Muscle of leg (tissue), 11 donors: ENCODE data around the gene ST8SIA2. TPM values are rescaled to one million over a fixed set of nuclear protein-coding genes. Genes with fewer than 3 reads are reported as not detected.

Source experiments
- DNase-seq: peaks from one replicate; pipeline ENCODE4 v3.0.0; 2013
- H3K27ac ChIP-seq: one replicate; pipeline ENCODE4 v1.5.1; 2013; ENCODE audit warnings: mild to moderate bottlenecking, low read length, control low read depth
- H3K27me3 ChIP-seq: one replicate; pipeline ENCODE4 v1.6.1; 2013; ENCODE audit warnings: low read length; ENCODE audit not compliant: control insufficient read depth, insufficient read depth
- H3K36me3 ChIP-seq: one replicate; pipeline ENCODE4 v1.6.1; 2013; ENCODE audit warnings: low read length; ENCODE audit not compliant: control insufficient read depth, insufficient read depth
- H3K4me1 ChIP-seq: one replicate; pipeline ENCODE4 v1.6.1; 2013; ENCODE audit warnings: low read length; ENCODE audit not compliant: control insufficient read depth, insufficient read depth
- H3K4me3 ChIP-seq: one replicate; pipeline ENCODE4 v1.5.1; 2013; ENCODE audit warnings: low read length, control low read depth
- H3K9me3 ChIP-seq: replicated peaks from 2 replicates; pipeline ENCODE4 v1.6.1; 2013; ENCODE audit warnings: low read depth, low read length; ENCODE audit not compliant: control insufficient read depth
- WGBS: methylation state at CpG from one replicate; pipeline ENCODE4 v1.1.5; 2013; ENCODE audit warnings: missing lambda C conversion rate; ENCODE audit not compliant: insufficient coverage; 5-methylcytosine and 5-hydroxymethylcytosine counted together
- polyA plus RNA-seq, 8 donors: library from polyadenylated mRNA; unstranded; fragments of 120-200 nt; gene quantifications; one replicate each; pipeline versions ENCODE4 v1.2.1 to v1.2.3, GENCODE V29; 2013; ENCODE audit warnings: inconsistent platforms in 1 of 8, low replicate concordance in 1 of 8; ENCODE audit not compliant: insufficient read length in 8 of 8, insufficient read depth in 1 of 8
- total RNA-seq: library from RNA; stranded (reverse); fragments of 120-200 nt; gene quantifications from one replicate; pipeline ENCODE4 v1.2.4, GENCODE V29; 2013

The ST8SIA2 gene
- total and polyA plus RNA-seq, 9 donors = 9.0 to 19.3 (median 16.9) TPM

- no peak overlapping the region for H3K4me3 ChIP-seq
- H3K27ac ChIP-seq = no peak overlapping the region
- H3K36me3 ChIP-seq = peaks cover 8% of the 10 kb centered on the region
- no peaks in the 10 kb centered on the region for H3K27me3 ChIP-seq
- H3K9me3 ChIP-seq = no peaks in the 10 kb centered on the region
- WGBS = 44% methylated on average over 2 of the region's 3 CpGs
- no peaks in the 10 kb centered on the region for H3K4me1 ChIP-seq
- no peak for DNase-seq
Observed at GRCh38 chr15:92453607-92454006, 59.9 kb downstream of the ST8SIA2 start.

DNA sequence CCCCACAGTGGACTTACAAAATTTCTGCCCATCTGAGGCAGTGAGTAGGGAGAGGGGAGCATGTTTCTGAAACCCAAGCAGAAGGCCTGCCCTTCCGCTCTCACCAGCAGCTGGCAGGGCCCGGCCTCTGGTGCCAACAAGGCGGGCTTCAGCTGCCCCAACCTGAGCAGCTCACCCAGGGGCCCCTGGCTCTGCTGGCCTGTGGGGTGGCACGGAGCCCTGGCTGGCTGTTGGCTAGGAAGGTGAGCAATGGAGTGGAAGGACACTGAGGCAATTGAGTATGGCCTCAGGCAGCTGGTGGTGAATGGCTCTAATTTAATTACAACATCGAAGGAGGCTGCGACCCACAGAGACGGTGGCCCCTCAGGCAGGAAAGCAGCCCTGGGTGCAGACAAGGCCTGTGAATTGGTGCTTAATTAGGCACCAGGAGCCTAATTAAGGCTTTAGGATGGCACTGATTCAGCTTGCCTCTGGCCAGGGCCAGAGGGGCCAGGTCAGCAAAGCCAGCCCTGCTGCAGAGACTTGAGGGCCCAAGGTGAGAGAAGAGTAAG lies 60.9 kb downstream of the ST8SIA2 start:
- DNase-seq = no peak
- Histone ChIP-seq H3K9me3 (no peaks in the 10 kb centered on the region), H3K27ac (no peak overlapping the region), H3K4me1 (no peaks in the 10 kb centered on the region), H3K27me3 (no peaks in the 10 kb centered on the region), H3K4me3 (no peak overlapping the region), H3K36me3 (peaks cover 6% of the 10 kb centered on the region)
- WGBS = 64% methylated on average over 7 of the region's 7 CpGs

GRCh38 chr15:92455271-92455670 lies 61.6 kb downstream of the ST8SIA2 start:
- no peak for DNase-seq
- Histone ChIP-seq H3K27ac (no peak overlapping the region), H3K9me3 (no peaks in the 10 kb centered on the region), H3K36me3 (peaks cover 6% of the 10 kb centered on the region), H3K27me3 (no peaks in the 10 kb centered on the region), H3K4me1 (no peaks in the 10 kb centered on the region), H3K4me3 (no peak overlapping the region)
- no CpG with 5 or more reads among the region's 7 CpGs for WGBS

- Histone ChIP-seq H3K27me3 (no peaks in the 10 kb centered on the region), H3K4me3 (no peak overlapping the region), H3K27ac (no peak overlapping the region), H3K9me3 (no peaks in the 10 kb centered on the region), H3K4me1 (no peaks in the 10 kb centered on the region), H3K36me3 (peaks cover 6% of the 10 kb centered on the region)
- DNase-seq = no peak
- WGBS = 58% methylated on average over 11 of the region's 13 CpGs
Observed at GRCh38 chr15:92457471-92458041, 63.9 kb downstream of the ST8SIA2 start.

DNA sequence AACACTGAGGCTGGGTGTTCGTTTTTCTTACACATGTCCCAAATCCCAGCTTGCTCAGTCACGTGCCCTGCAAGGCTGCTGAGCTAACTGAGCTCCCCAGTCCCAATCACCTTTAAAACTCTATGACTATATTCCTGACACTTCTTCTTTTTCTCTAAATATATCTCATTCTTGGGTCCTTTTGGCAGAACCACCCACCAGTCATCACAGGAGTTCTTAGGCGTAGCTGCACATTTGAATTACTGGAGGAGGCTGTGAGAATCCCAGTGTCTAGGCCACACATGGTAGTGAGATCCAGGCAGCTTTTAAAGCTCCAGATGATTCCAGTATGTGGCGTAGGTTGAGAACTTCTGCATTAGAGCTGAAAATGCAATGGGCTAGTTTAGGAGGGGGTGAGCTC lies 66.3 kb downstream of the ST8SIA2 start:
- H3K27me3 ChIP-seq = no peaks in the 10 kb centered on the region
- H3K4me3 ChIP-seq = no peak overlapping the region
- H3K27ac ChIP-seq = no peak overlapping the region
- H3K4me1 ChIP-seq = no peaks in the 10 kb centered on the region
- peaks cover 15% of the 10 kb centered on the region for H3K36me3 ChIP-seq
- 86% methylated on average over 4 of the region's 4 CpGs for WGBS
- no peaks in the 10 kb centered on the region for H3K9me3 ChIP-seq
- no peak for DNase-seq

- Histone ChIP-seq H3K4me3 (no peak overlapping the region), H3K9me3 (no peaks in the 10 kb centered on the region), H3K27ac (no peak overlapping the region), H3K4me1 (no peaks in the 10 kb centered on the region), H3K36me3 (peaks cover 15% of the 10 kb centered on the region), H3K27me3 (no peaks in the 10 kb centered on the region)
- peak; percentile 16 for DNase-seq
- WGBS = no CpG with 5 or more reads among the region's 2 CpGs
Observed at GRCh38 chr15:92462424-92463125, 68.9 kb downstream of the ST8SIA2 start.

GRCh38 chr15:92463352-92463751 lies 69.7 kb downstream of the ST8SIA2 start:
- Histone ChIP-seq H3K4me1 (no peaks in the 10 kb centered on the region), H3K27ac (no peak overlapping the region), H3K36me3 (peaks cover 15% of the 10 kb centered on the region), H3K4me3 (no peak overlapping the region), H3K9me3 (no peaks in the 10 kb centered on the region), H3K27me3 (no peaks in the 10 kb centered on the region)
- DNase-seq = no peak
- WGBS = 79% methylated on average over 5 of the region's 5 CpGs

- DNase-seq = no peak
- H3K9me3 ChIP-seq = no peaks in the 10 kb centered on the region
- H3K4me3 ChIP-seq = no peak overlapping the region
- no peaks in the 10 kb centered on the region for H3K4me1 ChIP-seq
- H3K27ac ChIP-seq = no peak overlapping the region
- no peaks in the 10 kb centered on the region for H3K27me3 ChIP-seq
- 100% methylated on average over 5 of the region's 7 CpGs for WGBS
- H3K36me3 ChIP-seq = peaks cover 15% of the 10 kb centered on the region
Observed at GRCh38 chr15:92463826-92464225, 70.1 kb downstream of the ST8SIA2 start.

DNA sequence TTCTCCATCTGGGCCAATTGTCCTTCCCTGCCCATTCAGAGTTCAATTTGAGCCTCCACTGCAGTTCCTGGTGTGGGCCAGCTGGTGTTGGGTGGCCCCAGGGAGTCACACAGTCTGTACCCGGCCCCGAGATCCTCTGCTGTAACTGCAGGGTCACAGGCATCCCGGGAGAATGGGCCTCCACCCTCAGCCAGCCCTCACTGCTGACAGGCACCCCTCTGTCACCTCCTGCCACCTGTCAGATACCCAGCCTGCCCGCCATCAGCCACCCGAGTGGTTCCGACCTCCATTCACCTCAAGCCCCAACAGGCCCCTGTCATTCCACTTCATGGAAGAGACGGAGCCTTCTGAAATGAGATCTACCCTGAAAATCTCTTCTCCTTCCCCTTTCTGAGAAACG lies 73.2 kb downstream of the ST8SIA2 start:
- Histone ChIP-seq H3K36me3 (peaks cover 11% of the 10 kb centered on the region), H3K4me3 (no peak overlapping the region), H3K4me1 (no peaks in the 10 kb centered on the region), H3K27me3 (peaks cover 2% of the 10 kb centered on the region), H3K9me3 (no peaks in the 10 kb centered on the region), H3K27ac (no peak overlapping the region)
- 84% methylated on average over 8 of the region's 8 CpGs for WGBS
- no peak for DNase-seq

- Histone ChIP-seq H3K9me3 (no peaks in the 10 kb centered on the region), H3K4me1 (no peaks in the 10 kb centered on the region), H3K27ac (no peak overlapping the region), H3K27me3 (peaks cover 2% of the 10 kb centered on the region), H3K36me3 (peaks cover 11% of the 10 kb centered on the region), H3K4me3 (no peak overlapping the region)
- WGBS = 79% methylated on average over 7 of the region's 11 CpGs
- no peak for DNase-seq
Observed at GRCh38 chr15:92467245-92467644, 73.6 kb downstream of the ST8SIA2 start.
